PC-9 (cell line): ENCODE results near the gene KIAA1217.

Experiments used
- CTCF ChIP-seq: fragments of 200-600 bp; sonication (generic); conservative IDR thresholded peaks from 2 replicates; pipeline ENCODE4 v1.6.1; 2017; ENCODE audit warnings: mixed run types, antibody characterized with exemption, mild to moderate bottlenecking, moderate library complexity
- EZH2 ChIP-seq: fragments of 200-600 bp; sonication (generic); IDR thresholded peaks from 2 replicates; pipeline ENCODE4 v1.8.0; 2017; ENCODE audit warnings: antibody characterized with exemption, low read depth

- TF ChIP-seq CTCF, result no peak
- no peak for TF ChIP-seq EZH2
Observed at GRCh38 chr10:24390746-24391145, 181.8 kb downstream of the KIAA1217 start.
